Cortex of kidney (tissue), 1 donor: ENCODE data around the gene PIN1.

ENCODE experiments used
- DNase-seq: peaks from one replicate; lab custom pipeline; 2025; lab: John Stamatoyannopoulos, UW

The PIN1 gene

DNA sequence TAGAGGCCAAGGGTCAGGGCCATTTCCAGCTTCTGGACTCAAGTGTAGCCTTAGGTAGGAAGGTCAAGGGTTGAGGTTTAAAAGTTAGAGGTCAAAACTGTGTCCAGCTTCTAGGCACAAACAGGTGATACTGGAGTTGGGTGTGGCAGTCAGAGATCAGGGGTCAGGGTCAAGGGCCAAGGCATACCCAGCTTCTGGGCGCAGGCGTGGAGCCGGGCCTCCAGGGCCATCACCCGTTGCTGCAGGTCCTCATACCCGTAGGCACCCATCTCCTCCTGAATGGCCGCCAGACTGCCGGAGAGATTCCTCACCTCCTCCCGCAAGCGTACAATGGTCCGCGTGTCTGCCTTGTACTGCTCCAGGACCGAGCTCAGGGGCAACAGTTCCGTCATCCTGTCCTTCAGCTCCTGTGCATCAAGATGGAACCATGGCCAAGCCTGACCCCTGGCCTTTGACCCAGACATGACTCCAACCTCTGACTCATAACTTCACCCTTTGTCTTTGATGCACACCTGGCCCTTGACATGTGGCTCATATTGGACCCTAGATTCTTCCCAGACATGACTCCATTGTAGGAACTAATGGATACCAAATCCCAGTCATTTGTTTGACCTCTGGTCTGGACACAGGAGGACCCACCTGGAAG is 22.1 kb downstream of the PIN1 start:
- no peak for DNase-seq

DNA sequence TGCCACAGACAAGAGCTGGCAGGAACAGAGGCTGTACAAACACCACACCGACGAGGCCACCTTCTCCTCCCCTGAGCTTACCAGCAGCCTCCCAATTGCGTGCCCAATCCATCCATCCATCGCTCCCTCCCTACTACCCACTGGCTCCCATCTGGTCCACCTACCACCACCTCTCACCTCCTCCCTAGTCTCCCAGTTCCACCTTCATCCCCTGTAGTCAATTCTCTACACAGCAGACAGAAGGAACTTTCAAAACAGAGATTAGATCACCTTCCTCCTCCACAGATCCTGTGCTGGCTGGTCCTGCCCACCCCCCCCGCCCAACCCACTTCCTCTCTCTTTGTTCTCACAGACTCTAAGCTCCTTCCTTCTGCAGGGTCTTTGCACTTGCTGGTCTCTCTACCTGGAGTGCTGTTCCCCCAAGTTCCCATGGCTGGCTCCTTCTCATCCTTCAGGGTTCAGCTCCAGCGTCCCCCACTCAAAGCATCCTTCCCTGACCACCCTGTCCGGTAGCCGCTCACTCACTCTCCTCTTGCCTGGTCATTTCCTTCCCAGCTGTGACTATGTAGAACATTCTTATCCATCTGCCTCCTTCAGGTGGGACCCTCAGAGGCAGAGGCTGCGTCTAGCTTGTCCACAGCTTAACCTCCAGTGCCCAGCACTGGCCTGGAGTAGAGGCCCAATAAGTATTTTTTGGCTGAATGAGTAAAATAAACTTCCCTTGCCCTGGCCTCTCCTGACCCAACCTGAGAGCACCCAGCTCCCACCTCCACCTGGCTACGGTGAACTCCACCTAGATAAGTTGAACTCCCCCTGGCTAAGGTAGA is 23.0 kb downstream of the PIN1 start:
- DNase-seq = no peak

DNA sequence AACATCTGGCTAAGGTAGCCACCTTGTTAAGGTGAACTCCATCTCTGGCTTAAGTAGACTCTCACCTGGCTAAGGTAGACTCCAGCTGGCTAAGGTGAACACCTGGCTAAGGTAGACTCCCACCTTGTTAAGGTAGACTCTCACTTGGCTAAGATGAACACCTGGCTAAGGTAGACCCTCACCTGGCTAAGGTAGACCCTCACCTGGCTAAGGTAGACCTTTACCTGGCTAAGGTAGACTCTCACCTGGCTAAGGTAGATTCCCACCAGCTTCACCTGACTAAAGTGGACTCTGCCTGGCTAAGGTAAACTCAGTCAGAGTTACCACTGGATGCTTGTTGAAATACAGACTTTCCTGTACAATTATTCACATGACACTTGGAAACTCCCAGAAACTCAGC is 23.6 kb downstream of the PIN1 start:
- no peak for DNase-seq

DNA sequence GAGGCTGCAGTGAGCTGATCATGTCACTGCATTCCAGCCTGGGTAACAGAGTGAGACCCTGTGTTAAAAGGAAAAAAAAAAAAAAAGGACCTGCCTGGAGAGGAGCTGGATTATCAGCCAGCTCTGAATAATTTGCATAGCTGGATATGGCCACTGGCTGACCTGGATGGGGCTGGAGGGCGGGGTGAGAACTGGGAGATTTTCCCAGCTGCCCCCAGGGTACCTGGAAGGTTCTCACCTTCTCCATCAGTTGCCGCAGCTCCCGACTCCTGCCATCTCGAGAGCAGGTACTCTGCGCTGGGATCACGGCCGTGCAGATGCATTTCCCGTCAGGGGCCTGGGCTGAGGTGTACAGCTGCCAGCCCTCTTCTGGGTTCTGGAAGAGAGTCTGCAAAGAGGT is 25.3 kb downstream of the PIN1 start:
- no peak for DNase-seq

DNA sequence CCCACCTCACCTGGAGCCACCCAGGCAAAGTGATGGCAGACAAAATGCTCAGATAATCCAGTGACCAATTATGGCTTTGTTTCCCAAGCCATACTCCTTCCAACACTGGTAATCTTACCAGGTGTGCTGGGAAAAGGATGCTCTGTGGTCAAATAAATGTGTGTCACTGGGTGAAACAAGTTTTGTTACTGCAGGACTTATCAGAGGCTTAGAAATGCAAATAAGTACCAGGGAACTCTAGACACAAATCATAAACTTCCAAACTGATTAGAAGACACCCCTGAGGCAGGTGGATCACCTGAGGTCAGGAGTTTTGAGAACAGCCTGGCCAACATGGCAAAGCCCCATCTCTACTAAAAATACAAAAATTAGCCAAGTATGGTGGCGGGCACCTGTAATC is 26.4 kb downstream of the PIN1 start:
- DNase-seq = no peak

DNA sequence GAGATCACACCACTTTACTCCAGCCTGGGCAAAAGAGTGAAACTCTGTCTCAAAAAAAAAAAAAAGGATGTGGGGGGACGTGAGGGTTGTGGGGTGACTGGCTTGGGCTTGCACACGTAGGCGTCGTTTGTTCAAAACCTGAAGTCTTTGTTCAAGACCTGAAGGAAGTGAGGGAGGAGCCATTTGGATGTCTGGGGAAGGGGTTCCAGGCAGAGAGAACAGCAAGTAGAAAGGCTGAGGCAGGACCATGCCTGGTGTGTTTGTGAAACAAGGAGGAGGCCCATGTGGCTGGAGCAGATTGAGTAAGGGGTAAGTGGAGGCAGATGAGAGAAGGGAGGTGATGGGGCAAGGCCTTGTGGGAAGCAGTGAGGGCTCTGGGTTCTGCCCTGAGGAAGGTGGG is 27.8 kb downstream of the PIN1 start:
- no peak for DNase-seq

DNA sequence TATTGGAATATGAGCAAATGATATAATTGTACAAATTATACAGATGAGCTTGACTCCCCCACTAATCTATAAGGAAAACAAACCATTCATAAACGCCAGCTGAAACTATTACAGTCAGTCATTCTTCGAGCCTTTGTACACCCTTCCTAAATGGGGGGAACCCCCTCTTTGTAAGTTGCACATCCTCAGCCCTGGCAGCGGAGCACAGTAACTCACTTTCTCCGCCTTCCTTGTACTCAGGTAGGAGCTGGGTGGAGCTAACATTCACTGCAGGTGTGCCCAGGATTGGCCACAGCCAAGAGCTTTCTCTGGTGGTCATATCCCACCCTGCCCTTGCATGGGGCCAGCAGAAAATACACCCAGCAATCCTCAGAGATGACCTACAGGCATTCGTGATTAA is 28.6 kb downstream of the PIN1 start:
- DNase-seq = no peak

DNA sequence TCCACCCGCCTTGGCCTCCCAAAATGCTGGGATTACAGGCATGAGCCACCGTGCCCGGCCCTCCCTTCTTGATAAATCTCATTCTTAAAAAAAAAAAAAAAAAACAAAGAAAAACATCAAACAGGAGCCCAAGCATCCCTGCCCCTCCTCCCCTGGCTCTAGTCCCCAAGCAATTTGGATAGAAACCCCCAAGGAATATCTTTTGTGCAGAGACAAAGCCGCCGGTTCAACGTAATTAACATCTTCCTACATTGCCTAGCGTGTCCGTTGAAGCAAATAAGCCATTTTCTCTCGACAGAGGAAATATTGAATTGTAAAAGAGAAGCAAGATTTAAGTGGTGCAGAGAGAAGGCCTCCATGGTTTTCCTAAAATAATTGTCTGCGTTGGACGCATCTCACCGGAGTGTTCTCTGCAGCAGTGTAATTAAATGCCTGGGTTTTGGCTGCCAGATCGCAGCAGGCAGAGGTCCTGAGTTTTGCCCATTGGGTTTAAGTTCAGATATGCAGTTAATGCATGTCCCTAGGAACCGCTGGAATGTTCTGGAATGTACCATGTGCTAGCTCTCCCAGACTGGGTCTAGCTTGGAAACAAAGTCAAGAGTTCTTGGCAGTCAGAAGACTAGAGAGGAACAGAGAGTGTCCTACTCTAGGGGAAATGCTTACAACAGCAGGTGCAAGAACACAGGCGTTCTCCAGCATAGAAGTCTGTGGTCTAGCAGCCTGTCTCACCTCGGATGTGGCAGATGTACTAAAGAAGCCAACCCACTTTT is 30.8 kb downstream of the PIN1 start:
- no peak for DNase-seq

DNA sequence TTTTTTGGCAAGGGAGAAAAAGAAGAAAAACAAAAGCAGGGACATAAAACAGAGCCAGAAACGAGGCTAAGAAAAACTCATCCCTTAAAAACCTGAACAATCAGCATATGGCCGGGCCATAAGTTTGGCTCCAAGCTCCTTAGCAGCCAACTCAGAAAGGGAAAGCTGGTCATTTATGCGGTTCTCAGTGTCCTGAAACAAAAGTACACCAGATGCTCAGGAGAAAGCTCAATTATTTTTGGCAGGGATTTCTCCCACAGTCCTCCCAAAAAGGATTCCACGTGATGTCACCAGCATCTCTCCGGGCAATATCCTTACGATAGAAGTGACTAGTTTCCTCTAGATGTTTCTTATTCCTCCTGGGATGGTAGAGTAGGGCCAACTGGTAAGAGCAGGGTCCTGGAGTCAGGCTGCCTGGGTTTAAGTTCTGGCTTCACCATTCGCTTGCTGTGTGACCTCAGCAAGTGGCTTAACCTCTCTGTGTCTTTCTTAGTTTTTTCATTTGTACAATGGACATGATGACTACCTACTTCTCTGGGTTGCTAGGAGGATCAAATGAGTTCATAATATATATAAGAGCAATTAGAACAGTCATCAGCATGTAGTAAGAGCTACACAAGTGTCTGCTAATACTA is 34.0 kb downstream of the PIN1 start:
- no peak for DNase-seq

DNA sequence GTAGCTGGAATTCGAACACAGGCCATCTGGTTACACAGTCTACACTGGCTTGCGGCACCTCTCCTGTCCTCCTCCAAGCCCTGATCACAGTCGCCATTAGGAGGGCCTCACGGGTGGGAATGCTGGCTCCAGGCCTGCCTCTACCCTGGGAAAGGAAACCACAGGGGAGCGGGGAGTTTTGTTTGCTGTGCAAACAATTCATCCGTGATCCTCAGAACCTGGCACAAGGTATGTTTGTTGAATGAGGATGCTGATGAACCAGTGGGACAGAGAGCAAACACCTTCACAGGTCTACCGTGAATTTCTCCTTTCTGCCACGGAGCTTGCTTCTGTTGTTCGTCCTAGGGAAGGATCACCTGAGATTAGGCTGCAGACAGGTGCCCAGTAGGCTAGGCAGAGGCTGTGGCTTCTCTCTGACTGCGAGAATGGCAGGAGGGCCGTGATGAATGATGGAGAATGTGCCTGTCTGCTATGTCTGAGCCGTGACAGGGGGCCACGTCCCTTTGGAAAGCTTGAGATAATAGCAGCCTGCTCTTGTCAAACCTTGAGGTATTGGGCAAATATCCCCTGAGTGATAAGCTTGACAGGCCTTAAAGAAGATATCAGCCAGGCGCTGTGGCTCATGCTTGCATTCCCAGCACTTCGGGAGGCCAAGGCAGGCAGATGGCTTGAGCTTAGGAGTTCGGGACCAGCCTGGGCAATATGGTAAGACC is 36.7 kb downstream of the PIN1 start:
- no peak for DNase-seq

DNA sequence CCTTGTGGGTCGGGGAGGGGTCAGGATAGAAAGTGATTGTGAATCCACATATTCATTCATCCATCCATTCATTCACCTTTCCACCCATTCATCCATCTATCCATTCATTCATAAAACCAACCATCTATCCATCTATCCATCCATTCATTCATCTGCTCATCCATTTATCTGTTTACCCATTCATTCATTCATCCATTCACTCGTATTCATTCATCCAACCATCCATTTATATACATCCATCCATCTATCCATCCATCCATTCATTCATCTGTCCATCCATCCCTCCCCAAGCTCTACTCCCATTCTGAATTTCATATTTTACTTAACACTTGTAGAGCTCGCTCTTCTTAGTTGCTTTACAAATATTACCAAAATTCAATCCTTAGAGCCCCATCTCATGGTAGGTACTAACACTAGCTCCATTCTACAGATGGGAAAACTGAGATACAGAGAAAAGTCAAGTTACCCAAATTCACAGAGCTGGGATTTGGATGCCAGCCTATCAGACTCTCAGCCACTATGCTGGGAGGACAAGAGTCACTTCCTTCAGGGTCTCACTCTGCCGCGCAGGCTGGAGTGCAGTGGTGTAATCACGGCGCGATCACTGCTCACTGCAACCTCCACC is 37.6 kb downstream of the PIN1 start:
- no peak for DNase-seq

DNA sequence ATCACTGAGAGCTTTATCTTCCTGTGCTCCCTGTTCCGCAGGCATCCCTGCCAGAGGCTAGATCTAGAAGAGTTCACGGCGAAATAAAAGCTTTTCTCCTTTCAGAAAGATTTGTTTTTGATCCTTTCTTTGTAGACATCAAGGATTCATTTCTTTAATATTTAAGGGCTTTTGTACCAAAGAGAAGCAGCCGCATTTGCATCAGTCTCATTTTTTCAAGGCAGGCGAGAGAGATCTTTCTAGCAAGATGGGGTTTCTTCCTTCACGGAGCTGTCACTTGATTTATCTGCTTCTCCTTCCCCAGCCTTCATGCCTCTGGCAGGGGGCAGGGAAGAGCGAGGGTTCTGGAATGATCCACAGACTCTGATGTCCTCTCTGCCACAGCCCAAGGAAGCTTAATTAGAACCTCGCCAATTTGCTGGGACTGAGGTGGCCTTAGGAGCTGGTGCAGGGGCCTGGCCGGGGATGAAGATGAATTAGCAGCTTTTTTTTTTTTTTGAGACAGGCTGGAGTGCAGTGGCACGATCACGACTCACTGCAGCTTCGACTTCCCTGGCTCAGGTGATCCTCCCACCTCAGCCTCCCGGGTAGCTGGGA is 40.0 kb downstream of the PIN1 start:
- no peak for DNase-seq

DNA sequence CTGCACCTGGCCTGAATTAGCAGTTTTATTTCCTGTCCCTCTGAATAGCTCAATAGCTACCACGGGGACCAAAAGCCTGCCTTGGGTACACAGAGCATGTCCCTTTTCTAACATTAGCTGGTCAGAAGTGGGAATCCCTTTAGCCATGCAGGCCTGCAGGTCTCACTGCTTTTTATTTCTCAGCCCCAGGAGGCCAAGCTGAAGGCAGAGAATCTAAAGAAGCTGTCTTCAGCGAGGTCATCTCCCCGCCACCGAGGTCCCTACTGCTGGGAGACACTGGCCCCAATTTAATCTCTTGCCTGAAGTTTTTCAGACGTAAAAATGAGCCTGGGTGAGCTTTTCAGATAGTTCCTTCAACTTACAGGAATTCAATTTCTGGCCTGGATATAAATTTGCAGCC is 40.7 kb downstream of the PIN1 start:
- no peak for DNase-seq

DNA sequence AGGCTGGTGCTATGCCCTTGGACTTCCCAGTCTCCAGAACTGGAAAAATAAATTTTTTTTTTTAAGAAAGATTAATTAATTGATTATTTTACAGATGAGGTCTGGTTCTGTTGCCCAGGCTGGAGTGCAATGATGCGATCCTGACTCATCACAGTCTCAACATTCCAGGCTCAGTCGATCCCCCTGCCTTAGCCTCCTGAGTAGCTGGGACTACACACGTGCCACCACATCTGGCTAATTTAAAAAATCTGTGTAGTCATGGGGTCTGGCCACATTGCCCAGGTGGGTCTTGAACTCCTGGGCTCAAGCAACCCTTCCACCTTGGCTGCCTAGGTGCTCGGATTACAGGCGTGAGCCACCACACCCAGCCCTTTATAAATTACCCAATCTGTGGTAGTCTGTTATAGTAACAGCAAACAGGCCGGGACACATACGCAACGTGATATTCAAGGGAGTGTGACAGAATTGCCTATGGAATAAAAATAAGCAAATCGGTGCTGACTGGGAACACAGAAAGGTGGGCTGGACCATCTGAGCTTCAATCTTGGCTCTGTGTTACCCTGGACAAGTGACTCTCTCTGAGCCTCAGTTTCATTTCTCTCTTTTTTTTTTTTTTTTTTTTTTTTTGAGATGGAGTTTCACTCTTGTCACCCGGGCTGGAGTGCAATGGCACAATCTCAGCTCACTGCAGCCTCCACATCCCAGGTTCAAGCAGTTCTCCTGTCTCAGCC is 42.8 kb downstream of the PIN1 start:
- DNase-seq = no peak

DNA sequence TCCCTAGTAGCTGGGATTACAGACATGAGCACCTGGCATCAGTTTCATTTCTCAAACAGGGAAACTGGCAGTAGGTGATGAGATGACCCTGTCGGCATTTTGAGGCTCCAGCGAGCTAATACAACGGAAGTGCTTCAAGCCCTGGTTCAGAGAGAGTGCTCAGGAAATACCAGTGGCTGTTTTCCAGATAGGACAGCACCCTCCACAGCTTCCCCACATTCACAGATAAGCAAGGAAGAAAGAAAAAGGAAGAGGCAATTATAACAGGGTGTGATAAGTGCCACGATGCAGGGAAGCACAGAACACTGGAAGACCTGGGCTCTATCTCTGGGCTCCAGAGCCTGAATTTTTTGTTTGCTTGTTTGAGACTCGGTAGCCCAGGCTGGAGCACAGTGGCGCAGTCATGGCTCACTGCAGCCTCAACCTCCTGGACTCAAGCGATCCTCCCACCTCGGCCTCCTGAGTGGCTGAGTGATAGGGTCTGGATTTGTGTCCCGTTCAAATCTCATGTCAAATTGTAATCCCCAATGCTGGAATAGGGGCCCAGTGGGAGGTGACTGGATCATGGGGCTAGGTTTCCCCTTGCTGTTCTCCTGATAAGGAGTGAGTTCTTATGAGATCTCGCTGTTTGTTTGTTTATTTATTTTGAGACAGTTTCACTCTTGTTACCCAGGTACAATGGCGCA is 43.5 kb downstream of the PIN1 start:
- no peak for DNase-seq

DNA sequence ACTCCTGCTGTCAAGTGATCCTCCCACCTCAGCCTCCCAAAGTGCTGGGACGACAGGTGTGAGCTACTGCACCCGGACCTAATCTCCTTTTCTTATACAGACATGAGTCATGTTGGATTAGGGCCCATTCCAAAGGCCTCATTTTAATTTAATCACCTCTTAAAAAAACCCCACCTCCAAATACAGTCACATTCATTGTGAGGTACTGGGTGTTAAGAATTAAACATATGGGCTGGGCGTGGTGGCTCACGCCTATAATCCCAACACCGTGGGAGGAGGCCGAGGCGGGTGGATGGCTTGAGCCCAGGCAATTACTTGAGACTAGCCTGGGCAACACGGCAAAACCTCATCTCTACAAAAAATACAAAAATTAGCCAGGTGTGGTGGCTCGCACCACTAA is 46.6 kb downstream of the PIN1 start:
- DNase-seq = no peak

DNA sequence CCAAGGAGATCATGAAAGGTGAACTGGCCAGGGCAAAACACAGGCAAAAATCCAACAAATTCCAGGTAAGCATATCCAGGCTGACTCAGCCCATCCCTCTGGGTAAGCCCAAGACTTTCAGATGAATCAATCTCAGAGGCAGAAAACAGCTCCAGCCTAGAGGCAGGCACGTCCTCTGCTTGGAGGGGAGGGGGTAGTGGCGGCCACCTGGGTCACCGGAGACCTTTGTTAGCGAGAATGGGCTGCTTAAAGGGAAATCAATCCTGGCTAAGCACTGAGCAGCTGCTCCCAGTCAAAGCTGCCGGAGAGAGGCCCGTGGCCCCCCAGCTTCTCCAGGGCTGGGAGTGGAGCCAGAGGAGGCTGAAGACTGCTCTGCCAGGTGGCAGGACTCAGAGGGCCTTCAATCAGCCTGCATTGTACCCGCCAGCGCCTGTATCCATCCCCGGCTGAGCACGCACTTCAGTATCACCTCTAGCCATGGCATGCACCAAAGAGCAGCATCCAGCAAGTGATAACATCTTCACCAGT is 48.2 kb downstream of the PIN1 start:
- DNase-seq = no peak

DNA sequence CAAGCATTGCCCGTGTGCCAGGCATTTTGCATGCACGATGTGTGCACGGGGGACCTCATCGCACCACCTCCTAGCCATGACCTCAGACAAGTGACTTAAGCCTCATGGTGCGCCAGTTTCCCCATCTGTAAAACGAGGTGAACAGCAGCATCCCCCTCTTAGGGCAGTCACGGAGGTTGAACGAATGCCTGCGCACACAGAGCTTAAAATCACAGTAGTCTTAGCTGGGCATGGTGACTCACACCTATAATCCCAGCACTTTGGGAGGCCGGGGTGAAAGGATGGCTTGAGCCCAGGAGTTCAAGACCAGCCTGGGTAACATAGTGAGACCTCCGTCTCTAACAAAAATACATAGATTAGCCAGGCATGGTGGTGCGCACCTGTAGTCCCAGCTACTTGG is 48.6 kb downstream of the PIN1 start:
- DNase-seq = no peak

DNA sequence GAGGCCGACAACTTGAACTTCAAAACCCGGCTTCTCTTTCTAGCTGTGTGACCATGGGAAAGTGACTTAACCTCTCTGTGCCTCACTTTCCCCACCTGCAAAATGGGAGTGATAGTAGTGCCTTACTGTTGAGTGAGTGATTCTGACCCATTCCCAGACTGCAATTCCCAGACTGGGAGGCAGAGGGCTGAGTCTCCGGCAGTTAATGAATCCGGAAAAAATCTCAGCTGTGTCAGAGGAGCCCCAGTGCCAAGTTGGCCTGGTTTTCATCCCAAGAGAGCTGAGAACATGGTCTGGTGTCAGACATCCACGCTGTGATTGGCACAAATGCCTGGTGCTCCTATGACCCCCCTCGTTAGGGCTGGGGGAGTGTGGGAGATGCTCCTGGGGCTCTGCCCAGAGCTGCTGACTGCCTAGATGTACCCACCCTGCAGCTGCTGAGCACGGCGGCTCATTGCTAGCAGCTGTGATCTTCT is 50.0 kb downstream of the PIN1 start:
- DNase-seq = no peak
